Activated T-helper 17 cell treated with anti-CD3 and anti-CD28 coated beads, Interleukin-2, amount 50 U/mL, for 72 hours (primary cell): ENCODE results near the gene PPP1R3F. TPM values are rescaled to one million over a fixed set of nuclear protein-coding genes. Genes with fewer than 3 reads are reported as not detected.
A peak's percentile ranks its signal among the peaks of the same experiment; 100 is the strongest.
"Not testable (repeated sequence)": the region's sequence is repeated elsewhere in the genome, so short reads cannot be mapped to it uniquely, and the experiment has no call there.

Source experiments
- ATAC-seq: fragments of 150-1000 bp; cut with Tn5 transposase; replicated peaks from 2 replicates; pipeline ENCODE4 v1.10.0; 2021; ENCODE audit warnings: mild to moderate bottlenecking, moderate library complexity
- H3K27ac Mint-ChIP-seq: one replicate; pipeline ENCODE4 v1.8.0; 2022; ENCODE audit warnings: mixed read lengths
- H3K27me3 Mint-ChIP-seq: one replicate; pipeline ENCODE4 v1.8.0; 2022; ENCODE audit warnings: mixed read lengths
- H3K36me3 Mint-ChIP-seq: one replicate; pipeline ENCODE4 v1.8.0; 2022; ENCODE audit warnings: low read depth, mild to moderate bottlenecking, mixed read lengths
- H3K4me1 Mint-ChIP-seq: one replicate; pipeline ENCODE4 v1.8.0; 2022; ENCODE audit warnings: mixed read lengths
- H3K4me3 Mint-ChIP-seq: one replicate; pipeline ENCODE4 v1.8.0; 2022; ENCODE audit warnings: mild to moderate bottlenecking, mixed read lengths
- H3K9me3 Mint-ChIP-seq: one replicate; pipeline ENCODE4 v1.8.0; 2022; ENCODE audit warnings: mixed read lengths
- total RNA-seq, 2 donors: library from RNA; stranded (reverse); gene quantifications; one replicate each; pipeline ENCODE4 v1.2.3, GENCODE V29; 2022

The PPP1R3F gene
- total RNA-seq, 2 donors from 2014 or later, result 6.6 to 8.8 TPM

DNA sequence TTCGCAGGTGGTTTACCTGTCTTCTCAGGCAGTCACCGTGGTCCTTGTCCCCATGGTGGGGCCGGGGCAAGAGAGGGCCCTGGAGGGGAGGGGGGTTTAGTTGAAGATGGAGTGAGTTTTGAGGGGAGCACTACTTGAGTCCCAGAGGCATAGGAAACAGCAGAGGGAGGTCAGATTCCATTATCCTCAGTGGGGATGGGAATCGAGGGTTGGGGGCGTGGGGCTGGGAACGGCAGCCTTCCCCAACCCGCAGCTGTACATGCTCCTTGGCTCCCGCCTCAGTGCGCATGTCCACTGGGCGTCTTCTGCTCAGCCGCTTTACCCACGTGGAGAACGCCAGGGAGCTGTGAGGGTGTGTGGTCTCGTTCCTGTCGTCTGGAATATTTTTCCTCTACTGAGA lies 33.8 kb downstream of the PPP1R3F start, which contains the start of gene GAGE10:
TSS of gene GAGE10 (plus strand) at position 301 of the 400 bp plus-strand sequence. CDS start 1,214 bp downstream, outside the sequence.
- no peak within 1 kb of the TSS for H3K27ac Mint-ChIP-seq
- peaks cover 6% of the 10 kb centered on the region for H3K36me3 Mint-ChIP-seq
- ATAC-seq, result no peak
- peaks cover under 1% of the 10 kb centered on the region for H3K4me1 Mint-ChIP-seq
- H3K27me3 Mint-ChIP-seq, result no peaks in the 10 kb centered on the region
- H3K4me3 Mint-ChIP-seq, result no peak within 1 kb of the TSS
- H3K9me3 Mint-ChIP-seq, result no peaks in the 10 kb centered on the region

DNA sequence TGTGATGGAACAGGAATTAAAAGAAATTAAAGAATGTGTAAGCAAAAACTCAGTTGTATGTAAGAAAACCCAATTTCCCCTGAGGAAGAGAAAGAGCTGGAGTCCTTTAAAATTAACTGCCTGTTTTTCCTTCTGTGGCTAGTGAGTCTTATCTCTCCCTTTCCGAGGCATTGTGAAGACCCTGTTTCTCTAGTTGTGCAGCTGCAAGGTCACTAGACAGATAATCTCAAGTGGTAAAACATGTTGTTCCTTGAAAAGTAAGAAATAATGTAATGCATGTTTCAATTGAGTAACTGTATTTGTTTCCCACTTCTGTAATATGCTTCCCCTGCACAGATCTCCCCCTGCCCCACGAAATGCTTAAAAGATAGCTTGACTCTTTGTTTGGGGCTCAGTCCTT lies 38.2 kb downstream of the PPP1R3F start:
- Mint-ChIP-seq H3K4me1 (peaks cover 16% of the 10 kb centered on the region), H3K4me3 (peak overlapping the region; percentile 87)
- not testable (repeated sequence) for H3K36me3 Mint-ChIP-seq, H3K27me3 Mint-ChIP-seq, H3K27ac Mint-ChIP-seq, ATAC-seq, H3K9me3 Mint-ChIP-seq

DNA sequence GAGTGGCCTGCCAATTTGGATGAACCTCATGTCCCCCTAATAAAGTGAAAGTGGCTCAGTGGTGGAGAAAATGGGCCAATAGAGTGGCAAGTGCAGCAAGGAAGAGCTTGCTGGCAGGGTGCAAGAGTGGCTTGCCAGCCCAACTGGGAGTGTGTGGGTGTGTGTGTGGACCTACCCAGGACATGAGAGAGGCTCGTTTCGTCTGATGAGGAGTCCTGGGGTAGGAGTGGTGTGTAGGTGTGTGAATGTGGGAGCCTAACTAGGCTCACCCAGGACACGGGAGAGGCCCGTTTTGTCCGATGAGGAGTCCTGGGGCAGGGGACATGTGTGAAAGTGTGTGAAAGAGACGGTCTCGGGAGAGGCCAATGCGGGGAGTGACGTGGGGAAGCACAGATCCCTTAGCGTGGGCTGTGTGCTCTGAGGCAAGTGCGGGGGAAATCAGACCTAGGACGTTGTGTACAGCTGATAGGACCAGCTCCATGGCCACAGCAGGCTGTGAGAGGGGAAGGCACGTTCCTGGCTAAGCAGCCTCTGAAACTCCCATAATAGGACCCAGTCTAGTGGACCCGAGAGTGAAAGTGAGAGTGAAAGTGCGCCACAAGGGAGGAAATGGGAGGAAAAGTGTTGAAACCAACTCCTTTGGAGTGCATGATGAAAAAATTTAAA lies 39.1 kb downstream of the PPP1R3F start:
- Mint-ChIP-seq H3K27ac (peak overlapping the region; percentile 66), H3K4me3 (peak overlapping the region; percentile 87)

DNA sequence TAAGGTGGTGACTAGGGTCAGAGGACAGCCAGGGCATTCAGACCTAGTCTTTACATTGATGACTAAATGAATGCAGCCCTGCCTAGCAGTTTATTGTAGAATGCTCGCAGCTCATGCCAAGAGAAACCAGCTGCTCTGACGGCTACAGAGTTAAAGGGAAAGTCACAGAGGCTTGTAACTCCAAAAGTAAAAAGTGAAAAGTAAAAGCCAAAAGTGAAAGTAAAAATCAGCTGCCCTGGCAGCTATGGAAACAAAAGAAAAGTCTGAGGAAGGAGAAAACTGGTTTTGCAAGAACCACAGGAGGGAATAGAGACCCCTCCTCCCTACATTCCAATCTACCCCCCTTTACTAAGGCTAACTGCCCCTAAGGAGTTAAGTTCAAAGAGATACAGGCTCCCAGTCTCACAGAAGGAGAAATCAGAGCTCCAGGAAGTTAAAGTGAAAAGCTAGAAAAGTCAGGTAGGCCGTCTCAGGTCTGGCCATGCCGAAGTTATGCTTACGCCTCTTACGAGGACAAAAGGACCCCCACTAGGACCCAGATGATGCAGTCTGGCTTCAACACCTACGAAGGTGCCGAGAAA lies 39.9 kb downstream of the PPP1R3F start:
- peak; percentile 60 for ATAC-seq
- peaks cover 16% of the 10 kb centered on the region for H3K4me1 Mint-ChIP-seq

More for the DNA sequence above, 39.1 kb downstream of the PPP1R3F start:
- ATAC-seq, result peak; percentile 85
- Mint-ChIP-seq H3K4me1 (peaks cover 16% of the 10 kb centered on the region), H3K36me3 (no peaks in the 10 kb centered on the region), H3K9me3 (no peaks in the 10 kb centered on the region), H3K27me3 (no peaks in the 10 kb centered on the region)

DNA sequence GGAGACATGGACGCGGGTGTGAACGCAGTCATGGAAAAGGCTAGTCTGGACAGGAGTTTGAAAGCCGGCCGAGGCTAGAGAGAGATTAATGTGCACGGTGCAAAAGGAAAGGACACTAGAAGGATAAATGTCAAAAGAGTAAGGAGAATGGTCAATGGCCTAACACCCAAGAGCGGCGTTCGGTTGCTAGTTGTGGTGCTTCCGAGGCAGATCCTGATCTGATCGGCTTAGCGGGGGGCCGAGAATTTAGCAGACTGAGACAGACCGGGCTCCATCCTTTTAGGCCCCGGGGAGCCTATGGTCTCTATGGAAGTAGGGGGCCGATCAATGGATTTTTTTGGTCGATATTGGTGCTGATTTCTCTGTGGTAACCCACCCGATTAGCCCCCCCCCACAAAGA lies 40.8 kb downstream of the PPP1R3F start:
- H3K27ac Mint-ChIP-seq, result no peak overlapping the region
- no peak for ATAC-seq
- peaks cover 16% of the 10 kb centered on the region for H3K4me1 Mint-ChIP-seq
- no peaks in the 10 kb centered on the region for H3K9me3 Mint-ChIP-seq
- no peaks in the 10 kb centered on the region for H3K36me3 Mint-ChIP-seq
- no peak overlapping the region for H3K4me3 Mint-ChIP-seq
- no peaks in the 10 kb centered on the region for H3K27me3 Mint-ChIP-seq

More for the DNA sequence above, 39.9 kb downstream of the PPP1R3F start:
- H3K36me3 Mint-ChIP-seq, result no peaks in the 10 kb centered on the region
- H3K27me3 Mint-ChIP-seq, result no peaks in the 10 kb centered on the region
- H3K9me3 Mint-ChIP-seq, result no peaks in the 10 kb centered on the region
- peak overlapping the region; percentile 87 for H3K4me3 Mint-ChIP-seq
- H3K27ac Mint-ChIP-seq, result peak overlapping the region; percentile 66

DNA sequence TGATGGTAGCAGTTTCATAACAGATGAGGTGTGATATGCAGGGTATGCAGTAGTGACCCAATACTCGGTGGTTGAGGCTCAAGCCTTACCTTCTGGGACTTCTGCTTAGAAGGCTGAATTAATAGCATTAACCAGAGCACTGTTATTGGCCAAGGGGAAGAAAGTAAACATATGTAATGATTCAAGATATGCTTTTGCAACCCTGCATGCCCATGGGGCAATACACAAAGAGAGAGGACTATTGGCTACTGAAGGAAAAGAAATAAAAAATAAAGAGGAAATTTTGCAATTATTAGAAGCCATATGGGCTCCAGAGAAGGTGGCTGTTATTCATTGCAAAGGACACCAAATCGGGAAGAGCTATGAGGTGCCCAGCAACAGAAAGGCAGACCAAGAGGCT lies 42.6 kb downstream of the PPP1R3F start:
- Mint-ChIP-seq H3K9me3 (no peaks in the 10 kb centered on the region), H3K27ac (no peak overlapping the region), H3K27me3 (no peaks in the 10 kb centered on the region), H3K36me3 (no peaks in the 10 kb centered on the region), H3K4me1 (peaks cover 16% of the 10 kb centered on the region), H3K4me3 (no peak overlapping the region)
- ATAC-seq, result no peak

DNA sequence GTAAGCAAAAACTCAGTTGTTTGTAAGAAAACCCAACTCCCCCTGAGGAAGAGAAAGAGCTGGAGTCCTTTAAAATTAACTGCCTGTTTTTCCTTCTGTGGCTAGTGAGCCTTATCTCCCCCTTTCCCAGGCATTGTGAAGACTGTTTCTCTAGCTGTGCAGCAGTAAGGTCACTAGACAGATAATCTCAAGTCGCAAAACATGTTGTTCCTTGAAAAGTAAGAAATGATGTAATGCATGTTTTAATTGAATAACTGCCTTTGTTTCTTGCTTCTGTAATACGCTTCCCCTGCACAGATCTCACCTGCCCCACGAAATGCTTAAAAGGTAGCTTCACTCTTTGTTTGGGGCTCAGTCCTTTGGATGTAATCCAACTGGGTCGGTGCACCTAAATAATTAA lies 46.5 kb downstream of the PPP1R3F start:
- no peak overlapping the region for H3K4me3 Mint-ChIP-seq
- no peaks in the 10 kb centered on the region for H3K36me3 Mint-ChIP-seq
- no peak for ATAC-seq
- no peaks in the 10 kb centered on the region for H3K27me3 Mint-ChIP-seq
- no peak overlapping the region for H3K27ac Mint-ChIP-seq
- no peaks in the 10 kb centered on the region for H3K4me1 Mint-ChIP-seq
- no peaks in the 10 kb centered on the region for H3K9me3 Mint-ChIP-seq

DNA sequence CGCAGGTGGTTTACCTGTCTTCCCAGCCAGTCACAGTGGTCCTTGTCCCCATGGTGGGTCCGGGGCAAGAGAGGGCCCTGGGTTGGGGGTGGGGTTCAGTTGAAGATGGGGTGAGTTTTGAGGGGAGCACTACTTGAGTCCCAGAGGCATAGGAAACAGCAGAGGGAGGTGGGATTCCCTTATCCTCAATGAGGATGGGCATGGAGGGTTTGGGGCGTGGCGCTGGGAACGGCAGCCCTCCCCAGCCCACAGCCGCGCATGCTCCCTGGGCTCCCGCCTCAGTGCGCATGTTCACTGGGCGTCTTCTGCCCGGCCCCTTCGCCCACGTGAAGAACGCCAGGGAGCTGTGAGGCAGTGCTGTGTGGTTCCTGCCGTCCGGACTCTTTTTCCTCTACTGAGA lies 52.1 kb downstream of the PPP1R3F start, which contains the start of gene GAGE12J:
TSS of gene GAGE12J (plus strand) at position 301 of the 400 bp plus-strand sequence. CDS start 1,157 bp downstream, outside the sequence.
- not testable (repeated sequence) for H3K36me3 Mint-ChIP-seq, H3K9me3 Mint-ChIP-seq, H3K27me3 Mint-ChIP-seq, ATAC-seq, H3K27ac Mint-ChIP-seq, H3K4me1 Mint-ChIP-seq, H3K4me3 Mint-ChIP-seq

DNA sequence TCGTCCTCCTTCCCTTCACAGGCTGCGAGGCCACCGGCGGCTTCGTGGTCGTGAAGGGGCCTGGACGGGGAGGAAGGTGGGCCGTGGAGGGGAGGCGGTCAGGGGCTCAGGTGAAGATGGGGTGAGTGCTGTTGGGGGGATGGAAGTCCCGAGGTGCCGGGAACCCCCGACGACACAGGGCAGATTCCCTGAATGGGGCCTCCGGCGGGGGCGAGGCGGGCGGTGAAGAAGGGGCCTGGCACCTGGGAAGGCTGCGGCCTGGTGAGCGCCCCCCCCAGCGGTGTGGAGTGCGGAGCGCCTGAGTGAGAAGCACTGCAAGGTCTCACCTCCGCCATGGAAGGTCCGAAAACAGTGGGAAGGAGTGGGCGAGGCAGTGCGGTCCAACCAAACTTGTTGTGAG lies 52.7 kb downstream of the PPP1R3F start:
- not testable (repeated sequence) for H3K9me3 Mint-ChIP-seq, H3K36me3 Mint-ChIP-seq, H3K27ac Mint-ChIP-seq, H3K27me3 Mint-ChIP-seq, H3K4me1 Mint-ChIP-seq, ATAC-seq, H3K4me3 Mint-ChIP-seq

DNA sequence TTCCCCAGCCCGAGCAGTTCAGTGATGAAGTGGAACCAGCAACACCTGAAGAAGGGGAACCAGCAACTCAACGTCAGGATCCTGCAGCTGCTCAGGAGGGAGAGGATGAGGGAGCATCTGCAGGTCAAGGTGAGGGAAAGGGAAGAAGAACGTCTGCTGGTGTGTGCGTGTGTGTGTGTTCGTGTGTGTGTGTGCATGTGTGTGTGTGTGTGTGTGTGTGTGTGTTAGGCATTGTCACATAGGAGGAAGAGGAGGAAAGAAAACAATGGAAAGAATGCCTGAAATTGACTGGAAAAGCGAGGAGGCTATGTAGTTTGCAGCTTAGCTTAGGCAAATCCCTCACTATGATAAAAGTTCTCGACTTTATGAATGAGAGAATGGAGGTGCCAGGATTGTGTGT lies 54.1 kb downstream of the PPP1R3F start:
- H3K36me3 Mint-ChIP-seq, H3K27me3 Mint-ChIP-seq, ATAC-seq, H3K27ac Mint-ChIP-seq, H3K4me1 Mint-ChIP-seq, H3K9me3 Mint-ChIP-seq, H3K4me3 Mint-ChIP-seq: not testable (repeated sequence)

DNA sequence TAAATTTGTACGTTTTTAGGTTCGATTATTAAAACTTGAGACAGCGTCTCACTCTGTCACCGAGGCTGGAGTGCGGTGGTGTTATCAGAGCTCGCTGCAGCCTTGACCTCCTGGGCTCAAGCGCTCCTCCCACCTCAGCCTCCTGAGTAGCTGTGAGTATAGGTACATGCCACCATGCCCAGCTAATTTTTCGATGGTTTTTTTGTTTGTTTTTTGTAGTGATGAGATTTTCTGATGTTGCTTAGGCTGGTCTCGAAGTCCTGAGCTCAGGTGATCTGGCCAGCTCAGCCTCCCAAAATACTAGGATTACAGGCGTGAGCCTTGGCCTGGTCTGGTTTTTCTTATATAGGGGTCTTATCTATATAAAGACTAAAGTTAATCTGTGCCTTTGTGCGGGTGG lies 60.8 kb downstream of the PPP1R3F start:
- not testable (repeated sequence) for ATAC-seq, H3K27ac Mint-ChIP-seq, H3K9me3 Mint-ChIP-seq, H3K27me3 Mint-ChIP-seq, H3K36me3 Mint-ChIP-seq, H3K4me3 Mint-ChIP-seq, H3K4me1 Mint-ChIP-seq

DNA sequence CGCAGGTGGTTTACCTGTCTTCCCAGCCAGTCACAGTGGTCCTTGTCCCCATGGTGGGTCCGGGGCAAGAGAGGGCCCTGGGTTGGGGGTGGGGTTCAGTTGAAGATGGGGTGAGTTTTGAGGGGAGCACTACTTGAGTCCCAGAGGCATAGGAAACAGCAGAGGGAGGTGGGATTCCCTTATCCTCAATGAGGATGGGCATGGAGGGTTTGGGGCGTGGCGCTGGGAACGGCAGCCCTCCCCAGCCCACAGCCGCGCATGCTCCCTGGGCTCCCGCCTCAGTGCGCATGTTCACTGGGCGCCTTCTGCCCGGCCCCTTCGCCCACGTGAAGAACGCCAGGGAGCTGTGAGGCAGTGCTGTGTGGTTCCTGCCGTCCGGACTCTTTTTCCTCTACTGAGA lies 61.7 kb downstream of the PPP1R3F start, which contains the start of gene GAGE13:
TSS of gene GAGE13 (plus strand) at position 301 of the 400 bp plus-strand sequence. CDS start 1,156 bp downstream, outside the sequence.
- H3K9me3 Mint-ChIP-seq, ATAC-seq, H3K27ac Mint-ChIP-seq, H3K27me3 Mint-ChIP-seq, H3K36me3 Mint-ChIP-seq, H3K4me1 Mint-ChIP-seq, H3K4me3 Mint-ChIP-seq: not testable (repeated sequence)

DNA sequence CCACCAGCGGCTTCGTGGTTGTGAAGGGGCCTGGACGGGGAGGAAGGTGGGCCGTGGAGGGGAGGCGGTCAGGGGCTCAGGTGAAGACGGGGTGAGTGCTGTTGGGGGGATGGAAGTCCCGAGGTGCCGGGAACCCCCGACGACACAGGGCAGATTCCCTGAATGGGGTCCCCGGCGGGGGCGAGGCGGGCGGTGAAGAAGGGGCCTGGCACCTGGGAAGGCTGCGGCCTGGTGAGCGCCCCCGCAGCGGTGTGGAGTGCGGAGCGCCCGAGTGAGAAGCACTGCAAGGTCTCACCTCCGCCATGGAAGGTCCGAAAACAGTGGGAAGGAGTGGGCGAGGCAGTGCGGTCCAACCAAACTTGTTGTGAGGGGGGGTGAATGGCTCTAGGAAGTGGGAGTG lies 62.2 kb downstream of the PPP1R3F start:
- not testable (repeated sequence) for H3K27ac Mint-ChIP-seq, H3K9me3 Mint-ChIP-seq, ATAC-seq, H3K27me3 Mint-ChIP-seq, H3K36me3 Mint-ChIP-seq, H3K4me3 Mint-ChIP-seq, H3K4me1 Mint-ChIP-seq
